ENCODE data around the gene INO80D.

DNA sequence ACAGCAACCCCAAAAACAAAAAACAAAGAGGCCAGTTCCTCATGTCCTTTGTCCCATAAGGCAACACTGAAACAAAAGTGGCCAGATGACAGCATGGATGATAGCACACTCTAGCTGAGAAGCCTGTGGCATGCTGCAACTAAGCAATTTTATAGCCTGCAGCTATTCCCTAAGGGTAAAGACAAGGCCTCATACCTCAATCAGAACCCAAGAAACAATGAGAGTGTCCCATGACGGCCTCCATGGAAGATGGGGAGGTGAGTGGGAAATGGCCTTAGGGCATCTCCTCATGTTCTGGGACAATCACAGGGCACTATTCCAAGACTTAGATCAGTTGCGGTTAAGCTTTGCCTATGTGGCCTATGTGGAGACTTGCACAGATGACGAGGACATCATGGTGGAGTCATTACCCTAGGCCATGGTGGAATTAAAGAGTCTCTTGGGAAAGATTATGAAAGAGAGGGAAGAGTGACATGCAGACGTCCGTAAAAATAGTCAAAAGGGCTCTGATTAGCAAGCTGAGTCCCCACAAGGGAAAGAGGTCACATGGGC, 103.1 kb downstream of the INO80D start:
- TF ChIP-seq EP300 (IDR thresholded peaks at IDR 0.05; ENCODE audit: low read depth in 2 of 2, low read length in 2 of 2) (no peak), EP300 (CRISPR knock-in tag; IDR thresholded peaks at IDR 0.05; ENCODE audit: borderline replicate concordance) (no peak), ZNF207 (IDR thresholded peaks at IDR 0.05; ENCODE audit: borderline replicate concordance) (no peak), ZNF549 (CRISPR knock-in tag; IDR thresholded peaks at IDR 0.05) (no peak), TAF1 (CRISPR knock-in tag; IDR thresholded peaks at IDR 0.05) (no peak), CHCHD3 (CRISPR knock-in tag; IDR thresholded peaks at IDR 0.05) (no peak), KLF16 (CRISPR knock-in tag; IDR thresholded peaks at IDR 0.05) (no peak), ZNF138 (CRISPR knock-in tag; IDR thresholded peaks at IDR 0.05; ENCODE audit: low read depth) (no peak), ZFP36 (IDR thresholded peaks at IDR 0.05; ENCODE audit: borderline replicate concordance, low read depth, low read length, partially characterized antibody) (no peak)
- TF ChIP-seq, protein P1, sequence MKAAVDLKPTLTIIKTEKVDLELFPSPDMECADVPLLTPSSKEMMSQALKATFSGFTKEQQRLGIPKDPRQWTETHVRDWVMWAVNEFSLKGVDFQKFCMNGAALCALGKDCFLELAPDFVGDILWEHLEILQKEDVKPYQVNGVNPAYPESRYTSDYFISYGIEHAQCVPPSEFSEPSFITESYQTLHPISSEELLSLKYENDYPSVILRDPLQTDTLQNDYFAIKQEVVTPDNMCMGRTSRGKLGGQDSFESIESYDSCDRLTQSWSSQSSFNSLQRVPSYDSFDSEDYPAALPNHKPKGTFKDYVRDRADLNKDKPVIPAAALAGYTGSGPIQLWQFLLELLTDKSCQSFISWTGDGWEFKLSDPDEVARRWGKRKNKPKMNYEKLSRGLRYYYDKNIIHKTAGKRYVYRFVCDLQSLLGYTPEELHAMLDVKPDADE (CRISPR knock-in tag; IDR thresholded peaks at IDR 0.05): no peak
- TF ChIP-seq, protein P2, sequence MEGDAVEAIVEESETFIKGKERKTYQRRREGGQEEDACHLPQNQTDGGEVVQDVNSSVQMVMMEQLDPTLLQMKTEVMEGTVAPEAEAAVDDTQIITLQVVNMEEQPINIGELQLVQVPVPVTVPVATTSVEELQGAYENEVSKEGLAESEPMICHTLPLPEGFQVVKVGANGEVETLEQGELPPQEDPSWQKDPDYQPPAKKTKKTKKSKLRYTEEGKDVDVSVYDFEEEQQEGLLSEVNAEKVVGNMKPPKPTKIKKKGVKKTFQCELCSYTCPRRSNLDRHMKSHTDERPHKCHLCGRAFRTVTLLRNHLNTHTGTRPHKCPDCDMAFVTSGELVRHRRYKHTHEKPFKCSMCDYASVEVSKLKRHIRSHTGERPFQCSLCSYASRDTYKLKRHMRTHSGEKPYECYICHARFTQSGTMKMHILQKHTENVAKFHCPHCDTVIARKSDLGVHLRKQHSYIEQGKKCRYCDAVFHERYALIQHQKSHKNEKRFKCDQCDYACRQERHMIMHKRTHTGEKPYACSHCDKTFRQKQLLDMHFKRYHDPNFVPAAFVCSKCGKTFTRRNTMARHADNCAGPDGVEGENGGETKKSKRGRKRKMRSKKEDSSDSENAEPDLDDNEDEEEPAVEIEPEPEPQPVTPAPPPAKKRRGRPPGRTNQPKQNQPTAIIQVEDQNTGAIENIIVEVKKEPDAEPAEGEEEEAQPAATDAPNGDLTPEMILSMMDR (CRISPR knock-in tag; IDR thresholded peaks at IDR 0.05): no peak
- TF ChIP-seq, protein P3, sequence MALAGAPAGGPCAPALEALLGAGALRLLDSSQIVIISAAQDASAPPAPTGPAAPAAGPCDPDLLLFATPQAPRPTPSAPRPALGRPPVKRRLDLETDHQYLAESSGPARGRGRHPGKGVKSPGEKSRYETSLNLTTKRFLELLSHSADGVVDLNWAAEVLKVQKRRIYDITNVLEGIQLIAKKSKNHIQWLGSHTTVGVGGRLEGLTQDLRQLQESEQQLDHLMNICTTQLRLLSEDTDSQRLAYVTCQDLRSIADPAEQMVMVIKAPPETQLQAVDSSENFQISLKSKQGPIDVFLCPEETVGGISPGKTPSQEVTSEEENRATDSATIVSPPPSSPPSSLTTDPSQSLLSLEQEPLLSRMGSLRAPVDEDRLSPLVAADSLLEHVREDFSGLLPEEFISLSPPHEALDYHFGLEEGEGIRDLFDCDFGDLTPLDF (CRISPR knock-in tag; IDR thresholded peaks at IDR 0.05): no peak
- TF ChIP-seq, protein P4, sequence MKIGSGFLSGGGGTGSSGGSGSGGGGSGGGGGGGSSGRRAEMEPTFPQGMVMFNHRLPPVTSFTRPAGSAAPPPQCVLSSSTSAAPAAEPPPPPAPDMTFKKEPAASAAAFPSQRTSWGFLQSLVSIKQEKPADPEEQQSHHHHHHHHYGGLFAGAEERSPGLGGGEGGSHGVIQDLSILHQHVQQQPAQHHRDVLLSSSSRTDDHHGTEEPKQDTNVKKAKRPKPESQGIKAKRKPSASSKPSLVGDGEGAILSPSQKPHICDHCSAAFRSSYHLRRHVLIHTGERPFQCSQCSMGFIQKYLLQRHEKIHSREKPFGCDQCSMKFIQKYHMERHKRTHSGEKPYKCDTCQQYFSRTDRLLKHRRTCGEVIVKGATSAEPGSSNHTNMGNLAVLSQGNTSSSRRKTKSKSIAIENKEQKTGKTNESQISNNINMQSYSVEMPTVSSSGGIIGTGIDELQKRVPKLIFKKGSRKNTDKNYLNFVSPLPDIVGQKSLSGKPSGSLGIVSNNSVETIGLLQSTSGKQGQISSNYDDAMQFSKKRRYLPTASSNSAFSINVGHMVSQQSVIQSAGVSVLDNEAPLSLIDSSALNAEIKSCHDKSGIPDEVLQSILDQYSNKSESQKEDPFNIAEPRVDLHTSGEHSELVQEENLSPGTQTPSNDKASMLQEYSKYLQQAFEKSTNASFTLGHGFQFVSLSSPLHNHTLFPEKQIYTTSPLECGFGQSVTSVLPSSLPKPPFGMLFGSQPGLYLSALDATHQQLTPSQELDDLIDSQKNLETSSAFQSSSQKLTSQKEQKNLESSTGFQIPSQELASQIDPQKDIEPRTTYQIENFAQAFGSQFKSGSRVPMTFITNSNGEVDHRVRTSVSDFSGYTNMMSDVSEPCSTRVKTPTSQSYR (CRISPR knock-in tag; IDR thresholded peaks at IDR 0.05; ENCODE audit: borderline replicate concordance): no peak
- TF ChIP-seq, protein P5, sequence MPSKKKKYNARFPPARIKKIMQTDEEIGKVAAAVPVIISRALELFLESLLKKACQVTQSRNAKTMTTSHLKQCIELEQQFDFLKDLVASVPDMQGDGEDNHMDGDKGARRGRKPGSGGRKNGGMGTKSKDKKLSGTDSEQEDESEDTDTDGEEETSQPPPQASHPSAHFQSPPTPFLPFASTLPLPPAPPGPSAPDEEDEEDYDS (CRISPR knock-in tag; IDR thresholded peaks at IDR 0.05): no peak

Measured in HepG2 (cell line).